Stimulated activated naive CD8-positive, alpha-beta T cell treated with anti-CD3 and anti-CD28 coated beads, Interleukin-15, amount 100 ng/mL, for 72 hours (primary cell): Measurements from ENCODE around the gene DUSP3.

ENCODE experiments used
- ATAC-seq: fragments of 150-1000 bp; cut with Tn5 transposase; 2 replicates; pipeline ENCODE4 v1.10.0; 2021; ENCODE audit warnings: mild to moderate bottlenecking, moderate library complexity
- DNase-seq, 2 donors: peaks; one replicate each; pipeline ENCODE4 v3.0.0; 2021 to 2022
- H3K27ac Mint-ChIP-seq, 2 donors: one replicate each; pipeline ENCODE4 v1.8.0; 2022; ENCODE audit warnings: mild to moderate bottlenecking in 2 of 2, mixed read lengths in 2 of 2, moderate library complexity in 2 of 2
- H3K27me3 Mint-ChIP-seq: one replicate; pipeline ENCODE4 v1.8.0; 2022; ENCODE audit warnings: mixed read lengths
- H3K4me1 Mint-ChIP-seq: one replicate; pipeline ENCODE4 v1.8.0; 2022; ENCODE audit warnings: mild to moderate bottlenecking, mixed read lengths
- H3K4me3 Mint-ChIP-seq, 2 donors: one replicate each; pipeline ENCODE4 v1.8.0; 2022; ENCODE audit warnings: mild to moderate bottlenecking in 2 of 2, mixed read lengths in 2 of 2, moderate library complexity in 1 of 2
- H3K9me3 Mint-ChIP-seq, 2 donors: one replicate each; pipeline ENCODE4 v1.8.0; 2022; ENCODE audit warnings: mixed read lengths in 2 of 2

DUSP3 gene

DNA sequence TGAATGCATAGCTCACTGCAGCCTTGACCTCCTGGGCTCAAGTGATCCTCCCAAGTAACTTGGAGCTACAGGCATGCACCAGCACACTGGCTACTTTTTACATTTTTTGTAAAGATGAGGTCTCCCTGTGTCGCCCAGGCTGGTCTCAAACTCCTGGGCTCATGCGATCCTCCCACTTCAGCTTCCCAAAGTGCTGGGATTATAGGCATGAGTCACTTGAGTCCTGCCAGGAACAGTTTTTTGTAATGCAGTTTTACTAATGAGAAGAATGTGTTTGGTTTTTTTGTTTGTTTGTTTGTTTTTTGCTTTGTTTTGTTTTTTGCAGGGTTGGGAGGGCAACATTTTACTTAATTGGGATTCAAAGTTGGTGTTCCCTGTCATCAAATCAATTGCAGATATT lies 42.4 kb downstream of the DUSP3 start:
- H3K4me1 Mint-ChIP-seq = no peaks in the 10 kb centered on the region
- no peak overlapping the region for H3K27ac Mint-ChIP-seq
- H3K4me3 Mint-ChIP-seq = no peak overlapping the region
- H3K27me3 Mint-ChIP-seq = peaks cover 28% of the 10 kb centered on the region
- no peak for DNase-seq
- no peak for ATAC-seq
- H3K9me3 Mint-ChIP-seq = peaks cover 0 to 9% of the 10 kb centered on the region in 2 donors

DNA sequence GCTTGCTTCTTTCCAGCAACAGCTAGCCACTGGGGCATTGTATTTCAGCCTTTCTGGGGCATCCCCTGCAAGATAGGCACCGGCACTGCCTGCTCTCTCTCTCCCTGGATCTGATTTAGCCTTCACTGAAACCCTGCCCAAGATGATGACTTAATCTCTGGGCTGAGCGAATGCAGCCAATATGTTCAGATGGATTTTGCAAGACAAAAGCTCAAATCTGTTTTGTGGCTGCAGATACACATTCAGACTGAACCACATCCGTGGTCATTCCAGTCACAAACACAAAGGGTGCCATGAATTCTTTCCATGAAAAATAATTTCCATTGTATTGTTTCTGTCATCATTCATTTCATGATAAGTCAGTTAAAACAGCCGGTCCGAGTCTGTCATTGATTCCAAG lies 44.4 kb downstream of the DUSP3 start:
- no peak for ATAC-seq
- H3K9me3 Mint-ChIP-seq = peaks cover 0 to 9% of the 10 kb centered on the region in 2 donors
- no peak overlapping the region for H3K4me3 Mint-ChIP-seq
- no peak for DNase-seq
- no peak overlapping the region for H3K27ac Mint-ChIP-seq
- H3K27me3 Mint-ChIP-seq = peaks cover 15% of the 10 kb centered on the region
- H3K4me1 Mint-ChIP-seq = no peaks in the 10 kb centered on the region

DNA sequence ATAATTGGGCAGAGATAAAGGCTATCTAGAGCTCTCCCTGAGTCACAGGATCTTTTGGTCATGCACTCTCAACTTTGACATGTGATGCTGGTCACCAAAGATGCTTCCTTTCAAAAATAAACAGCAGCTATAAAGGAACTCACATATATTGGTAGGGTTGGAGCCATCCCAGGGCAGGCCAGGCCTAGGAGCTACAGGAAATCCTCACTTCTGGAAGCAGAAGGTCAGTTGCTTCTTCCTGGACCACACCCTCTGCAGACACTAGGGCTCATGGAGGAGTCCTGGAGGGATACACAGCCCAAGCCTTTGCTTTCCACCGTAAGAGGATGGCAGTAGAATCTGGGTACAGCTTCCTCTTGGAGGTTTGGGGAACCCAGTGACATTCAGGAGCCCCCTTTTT lies 44.8 kb downstream of the DUSP3 start:
- Mint-ChIP-seq H3K27ac (no peak overlapping the region), H3K4me3 (no peak overlapping the region), H3K27me3 (peaks cover 15% of the 10 kb centered on the region), H3K4me1 (no peaks in the 10 kb centered on the region), H3K9me3 (peaks cover 0 to 9% of the 10 kb centered on the region in 2 donors)
- no peak for DNase-seq
- no peak for ATAC-seq

DNA sequence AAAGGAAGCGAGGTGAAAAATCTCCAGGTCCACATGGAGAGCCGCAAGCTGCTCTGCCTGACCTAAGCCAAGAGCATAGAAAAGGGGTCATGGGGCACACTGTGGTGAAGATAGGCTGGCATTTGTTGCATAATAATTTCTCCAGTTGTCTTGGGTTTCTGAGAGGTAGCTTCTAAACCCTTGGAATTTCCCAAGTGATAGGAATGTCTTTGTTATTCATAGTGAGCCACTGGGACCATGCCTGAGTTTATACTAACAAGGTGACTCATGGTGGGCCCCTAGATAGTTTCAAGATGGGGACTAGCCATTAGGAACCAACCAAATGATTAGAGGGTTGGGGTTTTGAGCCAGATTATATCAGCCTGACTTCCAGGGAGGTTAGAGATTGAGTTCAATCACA lies 45.8 kb downstream of the DUSP3 start:
- H3K27me3 Mint-ChIP-seq = peaks cover 9% of the 10 kb centered on the region
- H3K9me3 Mint-ChIP-seq = peaks cover 0 to 9% of the 10 kb centered on the region in 2 donors
- no peak overlapping the region for H3K4me3 Mint-ChIP-seq
- no peak overlapping the region for H3K27ac Mint-ChIP-seq
- no peak for ATAC-seq
- no peak for DNase-seq
- no peaks in the 10 kb centered on the region for H3K4me1 Mint-ChIP-seq

DNA sequence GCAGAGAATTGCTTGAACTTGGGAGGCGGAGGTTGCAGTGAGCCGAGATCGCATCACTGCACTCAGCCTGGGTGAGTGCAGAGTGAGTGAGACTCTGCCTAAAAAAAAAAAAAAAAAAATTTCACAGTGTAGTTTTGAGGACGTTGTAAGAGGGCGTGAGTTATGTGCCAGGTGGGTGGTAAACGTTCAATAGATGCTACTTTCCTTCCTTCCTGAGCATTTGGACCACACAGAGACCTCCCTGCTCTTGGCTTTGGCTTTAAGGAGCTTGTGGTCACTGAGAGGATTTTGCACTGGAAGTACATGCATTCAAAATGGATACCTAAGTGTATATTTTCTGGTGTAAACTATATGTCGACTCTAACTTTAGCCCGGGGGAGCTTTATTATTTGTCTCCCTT lies 50.7 kb downstream of the DUSP3 start:
- no peak for DNase-seq
- no peak for ATAC-seq
- Mint-ChIP-seq H3K4me1 (no peaks in the 10 kb centered on the region), H3K27me3 (no peaks in the 10 kb centered on the region), H3K4me3 (no peak overlapping the region), H3K27ac (no peak overlapping the region), H3K9me3 (peaks cover 0 to under 1% of the 10 kb centered on the region in 2 donors)

DNA sequence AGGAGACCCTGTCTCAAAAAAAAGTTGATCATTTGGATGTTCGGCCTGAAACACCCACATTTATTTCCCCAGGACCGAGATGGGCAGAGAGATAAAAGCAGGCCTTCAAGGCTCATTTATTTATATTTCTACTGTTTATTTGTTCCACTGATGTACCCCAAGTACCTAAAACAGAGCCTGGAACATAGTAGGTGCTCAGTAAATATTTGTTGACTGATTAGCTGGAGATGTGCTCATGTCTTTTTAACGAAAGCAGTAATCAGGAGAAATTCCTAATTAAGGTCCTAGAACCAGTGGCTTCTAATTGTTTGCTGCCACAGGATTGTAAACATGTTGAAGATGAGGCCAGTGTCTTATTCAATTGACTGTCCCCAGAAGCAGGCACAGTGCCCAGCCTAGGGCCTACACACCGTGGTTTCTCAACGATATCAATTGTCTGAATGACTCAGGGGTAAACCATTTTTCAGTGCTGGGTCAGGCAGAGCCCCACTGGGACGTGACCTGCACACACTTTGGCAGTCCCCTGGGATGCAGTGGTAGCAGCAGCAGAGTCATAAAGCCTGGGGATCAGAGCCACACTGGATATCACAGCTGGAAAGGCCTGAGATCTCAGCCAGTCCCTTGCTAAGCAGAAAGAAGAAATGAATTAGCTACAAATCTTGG lies 54.9 kb downstream of the DUSP3 start:
- DNase-seq = no peak
- no peak for ATAC-seq

DNA sequence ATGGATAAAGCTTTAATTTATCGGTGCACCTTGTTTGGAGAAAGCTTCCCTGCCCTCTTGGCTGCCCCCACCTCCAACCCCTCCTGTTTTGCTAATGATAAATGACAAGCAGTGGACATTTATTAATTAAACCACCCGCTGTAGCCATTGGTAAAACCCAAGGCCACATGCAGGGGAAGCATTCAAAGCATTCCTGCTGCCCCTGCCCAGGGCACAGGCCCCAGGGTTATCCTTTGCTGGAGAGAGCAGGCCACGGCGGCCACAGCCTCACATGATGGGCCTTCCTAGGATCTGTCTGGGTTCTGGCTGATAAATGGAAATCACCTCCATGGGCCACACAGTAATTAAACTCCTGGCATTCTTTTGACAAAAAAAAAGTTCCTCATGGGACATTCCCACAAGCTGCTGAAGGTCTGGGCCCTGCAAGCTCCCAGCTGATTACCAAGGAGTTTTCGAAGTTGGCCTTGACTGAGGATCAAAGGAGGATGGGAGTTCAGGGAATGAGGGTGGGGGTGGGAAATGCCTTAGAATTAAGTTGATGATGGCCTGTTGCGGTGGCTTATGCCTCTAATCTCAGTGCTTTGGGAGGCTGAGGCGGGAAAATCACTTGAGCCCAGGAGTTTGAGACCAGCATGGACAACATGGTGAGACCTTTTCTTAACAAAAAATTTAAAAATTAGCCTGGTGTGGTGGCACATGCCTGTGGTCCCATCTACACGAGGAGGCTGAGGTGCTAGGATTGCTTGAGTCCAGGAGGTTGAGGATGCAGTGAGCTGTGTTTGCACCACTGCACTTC lies 55.7 kb downstream of the DUSP3 start:
- ATAC-seq (no peak), DNase-seq (no peak)
- H3K27me3 Mint-ChIP-seq = no peaks in the 10 kb centered on the region
- H3K9me3 Mint-ChIP-seq = no peaks in the 10 kb centered on the region
- H3K4me1 Mint-ChIP-seq = peaks cover 22% of the 10 kb centered on the region
- no peak overlapping the region for H3K27ac Mint-ChIP-seq
- no peak overlapping the region for H3K4me3 Mint-ChIP-seq

More for the DNA sequence above, 54.9 kb downstream of the DUSP3 start:
- Mint-ChIP-seq H3K27ac (no peak overlapping the region), H3K27me3 (no peaks in the 10 kb centered on the region), H3K4me3 (no peak overlapping the region), H3K9me3 (no peaks in the 10 kb centered on the region), H3K4me1 (peaks cover 22% of the 10 kb centered on the region)

DNA sequence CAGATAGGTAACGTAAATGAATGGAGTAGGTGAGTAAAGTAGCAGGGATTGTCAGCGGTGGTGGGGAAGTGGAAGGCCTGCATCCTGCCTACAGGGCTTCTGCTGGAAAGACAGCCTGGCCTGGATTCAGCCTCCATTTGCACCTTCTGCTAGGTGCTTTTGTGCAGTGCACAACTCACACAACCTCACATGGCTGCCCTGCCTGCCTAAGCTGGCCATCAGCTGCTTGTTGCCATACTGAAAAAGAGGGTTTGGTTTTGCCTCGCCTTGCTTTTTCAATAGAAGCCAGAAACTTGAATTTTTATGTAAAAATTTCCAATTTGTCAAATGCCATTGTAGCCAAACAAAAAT lies 56.5 kb downstream of the DUSP3 start:
- Mint-ChIP-seq H3K9me3 (no peaks in the 10 kb centered on the region), H3K27ac (no peak overlapping the region), H3K4me3 (no peak overlapping the region), H3K4me1 (peaks cover 22% of the 10 kb centered on the region), H3K27me3 (peaks cover 3% of the 10 kb centered on the region)
- ATAC-seq (no peak), DNase-seq (no peak)

DNA sequence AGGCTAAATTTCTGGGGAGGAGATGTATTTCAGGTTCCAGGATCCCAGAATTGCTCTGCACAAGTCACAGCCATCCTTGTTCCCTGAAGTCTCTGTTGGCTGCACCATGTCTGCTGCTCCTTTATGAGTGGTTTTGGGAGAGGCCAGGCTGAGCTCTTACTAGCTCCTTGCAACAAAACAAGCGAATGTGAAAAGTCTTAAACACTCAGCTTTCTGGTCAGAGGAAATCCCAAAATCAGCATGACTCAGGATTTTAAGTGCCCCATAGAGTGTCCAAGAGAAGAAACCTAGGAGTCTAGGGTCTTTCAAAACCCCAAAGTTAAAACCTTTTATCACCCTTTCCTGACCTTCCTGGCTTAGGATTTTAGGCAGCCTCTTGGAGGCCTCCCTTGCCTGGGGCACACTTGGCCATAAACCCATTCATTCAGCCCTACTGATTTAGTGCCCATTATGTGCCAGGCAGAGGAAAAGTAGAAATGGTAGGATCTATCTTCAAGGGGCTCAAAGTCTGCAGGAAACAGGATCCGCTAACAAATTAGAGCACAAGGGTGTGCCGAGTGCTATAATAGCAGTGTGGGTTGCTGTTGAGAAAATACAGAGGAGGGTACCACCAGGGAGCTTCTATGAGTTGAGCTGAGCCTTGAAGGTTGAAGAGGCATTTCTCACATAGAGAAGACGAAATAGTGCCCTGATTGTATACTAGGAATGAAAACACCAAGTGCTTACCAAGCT lies 57.1 kb downstream of the DUSP3 start:
- Mint-ChIP-seq H3K27me3 (peaks cover 8% of the 10 kb centered on the region), H3K4me3 (peak overlapping the region; percentile 95 to 96), H3K9me3 (no peaks in the 10 kb centered on the region), H3K4me1 (peaks cover 22% of the 10 kb centered on the region), H3K27ac (peak overlapping the region in 1 of 2 donors; percentile 60)
- ATAC-seq (no peak), DNase-seq (no peak)

DNA sequence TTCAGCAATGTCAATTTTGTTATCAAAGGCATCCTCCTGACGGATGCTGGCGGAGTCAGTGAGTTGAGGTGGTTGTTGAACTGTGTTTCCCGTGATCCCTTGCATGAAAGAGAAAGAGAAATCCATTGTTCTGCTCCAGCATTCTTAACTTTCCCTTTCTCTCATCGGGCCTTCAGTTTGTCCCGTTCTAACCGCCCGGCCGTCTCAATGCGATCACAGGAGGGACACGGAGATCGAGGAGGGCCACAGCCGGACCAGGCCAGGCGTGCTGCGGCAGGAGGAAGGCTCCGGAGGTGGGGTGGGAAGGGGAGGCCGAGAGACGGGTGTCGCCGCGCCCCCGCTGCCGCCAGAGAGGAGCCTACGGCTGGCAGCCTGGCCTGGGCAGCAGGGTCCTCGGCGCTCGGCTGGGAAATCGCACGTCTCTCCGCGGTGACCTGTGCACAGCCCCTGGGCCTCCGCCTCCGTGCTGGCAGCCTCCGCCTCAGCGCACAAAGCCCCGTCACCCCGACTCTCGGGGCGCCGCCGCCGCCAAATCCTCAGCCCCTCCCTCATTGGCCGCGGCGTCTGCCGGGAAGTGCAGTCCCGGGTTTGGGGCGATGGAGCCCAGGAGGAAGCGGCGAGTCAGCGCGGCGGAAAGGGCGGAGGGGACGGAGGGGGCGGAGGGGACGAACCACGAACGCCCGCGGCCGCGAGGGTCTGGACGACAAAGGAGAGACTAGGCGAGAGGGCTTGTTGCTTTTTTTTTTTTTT lies 58.3 kb downstream of the DUSP3 start:
- DNase-seq (peak; percentile 74 to 81), ATAC-seq (peak; percentile 96)
- peak overlapping the region; percentile 95 to 96 for H3K4me3 Mint-ChIP-seq
- peak overlapping the region; percentile 98 for H3K27ac Mint-ChIP-seq
- H3K9me3 Mint-ChIP-seq = no peaks in the 10 kb centered on the region
- H3K27me3 Mint-ChIP-seq = peaks cover 19% of the 10 kb centered on the region
- H3K4me1 Mint-ChIP-seq = peaks cover 22% of the 10 kb centered on the region

DNA sequence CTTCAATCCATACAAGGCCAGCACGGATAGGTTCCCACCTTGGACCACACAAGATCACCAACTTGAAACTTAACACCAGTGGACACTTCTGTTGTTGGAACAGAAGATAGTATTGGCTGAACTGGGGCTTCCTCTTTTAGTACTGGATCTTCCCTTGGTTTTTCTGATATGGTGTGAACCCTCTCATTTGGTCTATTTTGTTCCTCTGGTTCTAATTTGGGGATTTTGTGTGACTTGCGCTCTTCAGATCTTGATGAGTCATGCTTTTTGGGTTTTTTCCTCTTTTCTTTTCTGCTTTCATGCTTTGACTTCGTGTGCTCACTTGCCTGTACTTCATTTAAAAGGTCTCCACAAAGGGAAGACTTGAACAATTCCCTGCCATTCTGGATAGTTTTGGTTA lies 59.2 kb downstream of the DUSP3 start:
- Mint-ChIP-seq H3K4me3 (peak overlapping the region; percentile 95 to 96), H3K4me1 (peaks cover 24% of the 10 kb centered on the region), H3K27ac (no peak overlapping the region), H3K9me3 (no peaks in the 10 kb centered on the region), H3K27me3 (peaks cover 28% of the 10 kb centered on the region)
- no peak for ATAC-seq
- DNase-seq = no peak

DNA sequence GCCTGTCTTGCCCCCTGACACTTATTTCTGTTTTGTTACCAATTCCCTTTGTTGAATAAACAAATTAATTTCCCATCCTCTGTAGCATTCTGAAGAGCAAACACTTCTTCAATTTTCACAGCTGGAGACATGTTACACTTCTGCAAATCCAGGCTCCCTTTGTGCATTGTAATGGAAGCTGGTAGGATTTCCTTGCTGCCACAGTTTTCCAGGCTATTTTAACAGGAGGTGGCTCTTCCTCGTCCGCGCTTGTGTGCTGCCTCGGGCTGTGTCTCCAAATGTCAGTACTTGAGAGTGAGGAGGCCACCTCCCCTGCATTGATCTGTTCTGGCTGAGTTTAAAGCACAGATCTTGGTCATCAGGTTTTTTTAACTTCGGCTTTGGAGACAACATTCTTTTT lies 60.2 kb downstream of the DUSP3 start:
- no peak overlapping the region for H3K4me3 Mint-ChIP-seq
- H3K9me3 Mint-ChIP-seq = no peaks in the 10 kb centered on the region
- DNase-seq = no peak
- H3K4me1 Mint-ChIP-seq = peaks cover 31% of the 10 kb centered on the region
- peaks cover 36% of the 10 kb centered on the region for H3K27me3 Mint-ChIP-seq
- H3K27ac Mint-ChIP-seq = no peak overlapping the region
- ATAC-seq = no peak

DNA sequence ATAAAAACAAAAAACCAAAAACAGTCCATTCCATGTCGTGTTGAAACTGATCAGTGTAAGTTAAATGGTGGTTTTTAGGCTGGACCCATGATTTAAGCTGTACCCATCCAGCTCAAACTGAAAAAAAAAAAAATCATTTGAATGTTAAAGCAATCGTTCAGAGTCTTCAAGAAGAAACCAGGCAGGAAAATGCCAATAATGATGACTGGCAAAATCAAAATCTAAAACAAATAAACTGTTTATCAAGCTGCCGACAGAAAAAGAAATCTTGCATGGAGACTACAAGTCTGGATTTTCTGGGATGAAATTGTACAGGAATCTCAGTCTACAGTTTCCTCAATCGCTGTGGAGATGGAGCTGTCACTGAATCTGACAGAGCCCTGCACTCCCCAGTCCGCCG lies 60.9 kb downstream of the DUSP3 start:
- Mint-ChIP-seq H3K4me1 (peaks cover 36% of the 10 kb centered on the region), H3K9me3 (no peaks in the 10 kb centered on the region), H3K27me3 (peaks cover 42% of the 10 kb centered on the region), H3K27ac (no peak overlapping the region), H3K4me3 (no peak overlapping the region)
- ATAC-seq (no peak), DNase-seq (no peak)
